HepG2 (cell line): ENCODE results near the gene RASL10A. TPM values are rescaled to one million over a fixed set of nuclear protein-coding genes. Genes with fewer than 3 reads are reported as not detected.

Experiments
- ATF1 ChIP-seq: IDR thresholded peaks from 2 replicates; pipeline ENCODE4 v1.6.1; 2016; ENCODE audit warnings: mild to moderate bottlenecking, control low read depth
- FOXO1 ChIP-seq: sonication (generic); formaldehyde crosslinking; IDR thresholded peaks from 2 replicates; pipeline ENCODE4 v1.4.0; 2020; ENCODE audit warnings: missing genetic modification reagents
- KLF11 ChIP-seq: IDR thresholded peaks from 2 replicates; pipeline ENCODE4 v1.6.1; 2016; ENCODE audit warnings: missing compliant biosample characterization
- KLF6 ChIP-seq: IDR thresholded peaks from 2 replicates; pipeline ENCODE4 v1.8.0; 2016; ENCODE audit warnings: missing biosample characterization, missing genetic modification reagents
- MAZ ChIP-seq, 2 experiments: sonication (generic) in 1 of 2; formaldehyde crosslinking in 1 of 2; IDR thresholded peaks; 2 replicates each; pipeline versions ENCODE4 v1.5.0 to v1.6.1; 2012 to 2020; ENCODE audit warnings: low read depth in 2 of 2, mild to moderate bottlenecking in 2 of 2, borderline replicate concordance in 1 of 2, improper control_type of control experiment in 1 of 2, low read length in 1 of 2, missing genetic modification reagents in 1 of 2, moderate library complexity in 1 of 2
- NONO ChIP-seq, 2 experiments: fragments of 450-650 bp in 1 of 2; sonication (generic) in 1 of 2; formaldehyde crosslinking in 1 of 2; IDR thresholded peaks in 1 of 2; conservative IDR thresholded peaks in 1 of 2; 2 replicates each; pipeline versions ENCODE4 v1.6.1 to v1.8.0; 2017 to 2022; ENCODE audit warnings: mild to moderate bottlenecking in 1 of 2, missing genetic modification reagents in 1 of 2, moderate library complexity in 1 of 2
- PAX8 ChIP-seq: sonication (generic); formaldehyde crosslinking; IDR thresholded peaks from 2 replicates; pipeline ENCODE4 v1.8.0; 2022; ENCODE audit warnings: mild to moderate bottlenecking, missing genetic modification reagents, borderline replicate concordance
- PHB2 ChIP-seq: fragments of 450-650 bp; IDR thresholded peaks from 2 replicates; pipeline ENCODE4 v1.6.1; 2018; ENCODE audit not compliant: partially characterized antibody
- RNF2 ChIP-seq: fragments of 450-650 bp; conservative IDR thresholded peaks from 2 replicates; pipeline ENCODE4 v1.6.1; 2016; ENCODE audit warnings: low read depth
- SMYD3 ChIP-seq: sonication (generic); formaldehyde crosslinking; IDR thresholded peaks from 2 replicates; pipeline ENCODE4 v1.8.1; 2023; ENCODE audit warnings: mild to moderate bottlenecking, missing genetic modification reagents
- SPEN ChIP-seq: sonication (generic); formaldehyde crosslinking; IDR thresholded peaks from 2 replicates; pipeline ENCODE4 v1.5.1; 2020; ENCODE audit warnings: low read depth, mild to moderate bottlenecking, missing genetic modification reagents
- TBX2 ChIP-seq: sonication (generic); formaldehyde crosslinking; IDR thresholded peaks from 2 replicates; pipeline ENCODE4 v1.5.0; 2020; ENCODE audit warnings: missing genetic modification reagents, mild to moderate bottlenecking, borderline replicate concordance
- ZNF10 ChIP-seq: sonication (generic); formaldehyde crosslinking; IDR thresholded peaks from 2 replicates; pipeline ENCODE4 v1.4.0; 2020; ENCODE audit warnings: mild to moderate bottlenecking, low read depth, missing genetic modification reagents, borderline replicate concordance
- ZNF260 ChIP-seq: sonication (generic); formaldehyde crosslinking; IDR thresholded peaks from 2 replicates; pipeline ENCODE4 v1.4.0; 2020; ENCODE audit warnings: missing genetic modification reagents, low read depth, mild to moderate bottlenecking, borderline replicate concordance
- ZNF264 ChIP-seq: sonication (generic); formaldehyde crosslinking; IDR thresholded peaks from 2 replicates; pipeline ENCODE4 v1.4.0; 2020; ENCODE audit warnings: missing genetic modification reagents
- ZNF543 ChIP-seq: sonication (generic); formaldehyde crosslinking; IDR thresholded peaks from 2 replicates; pipeline ENCODE4 v1.4.0; 2020; ENCODE audit warnings: mild to moderate bottlenecking, missing genetic modification reagents
- ZNF629 ChIP-seq: sonication (generic); formaldehyde crosslinking; conservative IDR thresholded peaks from 2 replicates; pipeline ENCODE4 v1.5.0; 2020; ENCODE audit warnings: missing genetic modification reagents
- ZNF777 ChIP-seq: sonication (generic); formaldehyde crosslinking; IDR thresholded peaks from 2 replicates; pipeline ENCODE4 v1.4.0; 2020; ENCODE audit warnings: missing genetic modification reagents
- polyA plus RNA-seq, 8 experiments: library from polyadenylated mRNA; depleted of rRNA in 3 of 8; stranded (reverse) in 7 of 8; unstranded in 1 of 8; fragments of >200 nt; fragmentation: Illumina TruSeq in 4 of 8; extraction: Trizol in 4 of 8; gene quantifications; 2 replicates each; pipeline versions ENCODE4 v1.2.1 to v1.2.3, GENCODE V29; 2011 to 2016; ENCODE audit warnings: low read depth in 4 of 8, missing spikeins in 1 of 8, mixed read lengths in 1 of 8; ENCODE audit not compliant: insufficient read depth in 1 of 8
- total RNA-seq, 5 experiments: library from RNA; depleted of rRNA; stranded (reverse); fragments of >200 nt; fragmentation: Illumina TruSeq; extraction: Trizol; gene quantifications; 2 replicates each; pipeline ENCODE4 v1.2.3, GENCODE V29; 2016; ENCODE audit warnings: low read depth in 1 of 5
- TF ChIP-seq, protein P1 (sequence below): sonication (generic); formaldehyde crosslinking; IDR thresholded peaks from 2 replicates; pipeline ENCODE4 v1.8.1; 2023; ENCODE audit warnings: mild to moderate bottlenecking, inconsistent platforms, moderate library complexity, missing genetic modification reagents, borderline replicate concordance
- TF ChIP-seq, protein P2 (sequence below): sonication (generic); formaldehyde crosslinking; IDR thresholded peaks from 2 replicates; pipeline ENCODE4 v1.8.0; 2022; ENCODE audit warnings: missing genetic modification reagents, low read depth, mild to moderate bottlenecking, borderline replicate concordance
- TF ChIP-seq, protein P3 (sequence below): sonication (generic); formaldehyde crosslinking; IDR thresholded peaks from 2 replicates; pipeline ENCODE4 v1.4.0; 2020; ENCODE audit warnings: low read depth, mild to moderate bottlenecking, missing genetic modification reagents
- TF ChIP-seq, protein P4 (sequence below): sonication (generic); formaldehyde crosslinking; IDR thresholded peaks from 2 replicates; pipeline ENCODE4 v1.5.1; 2020; ENCODE audit warnings: mild to moderate bottlenecking, moderate library complexity, missing genetic modification reagents
- TF ChIP-seq, protein P5 (sequence below): sonication (generic); formaldehyde crosslinking; IDR thresholded peaks from 2 replicates; pipeline ENCODE4 v1.4.0; 2020; ENCODE audit warnings: mild to moderate bottlenecking, missing genetic modification reagents

RASL10A gene
- total and polyA plus RNA-seq, 2 of the 13 experiments (the other 11 are each of a cell fraction or from before 2014, with no cell fraction given): 0.05 to 0.22 TPM

DNA sequence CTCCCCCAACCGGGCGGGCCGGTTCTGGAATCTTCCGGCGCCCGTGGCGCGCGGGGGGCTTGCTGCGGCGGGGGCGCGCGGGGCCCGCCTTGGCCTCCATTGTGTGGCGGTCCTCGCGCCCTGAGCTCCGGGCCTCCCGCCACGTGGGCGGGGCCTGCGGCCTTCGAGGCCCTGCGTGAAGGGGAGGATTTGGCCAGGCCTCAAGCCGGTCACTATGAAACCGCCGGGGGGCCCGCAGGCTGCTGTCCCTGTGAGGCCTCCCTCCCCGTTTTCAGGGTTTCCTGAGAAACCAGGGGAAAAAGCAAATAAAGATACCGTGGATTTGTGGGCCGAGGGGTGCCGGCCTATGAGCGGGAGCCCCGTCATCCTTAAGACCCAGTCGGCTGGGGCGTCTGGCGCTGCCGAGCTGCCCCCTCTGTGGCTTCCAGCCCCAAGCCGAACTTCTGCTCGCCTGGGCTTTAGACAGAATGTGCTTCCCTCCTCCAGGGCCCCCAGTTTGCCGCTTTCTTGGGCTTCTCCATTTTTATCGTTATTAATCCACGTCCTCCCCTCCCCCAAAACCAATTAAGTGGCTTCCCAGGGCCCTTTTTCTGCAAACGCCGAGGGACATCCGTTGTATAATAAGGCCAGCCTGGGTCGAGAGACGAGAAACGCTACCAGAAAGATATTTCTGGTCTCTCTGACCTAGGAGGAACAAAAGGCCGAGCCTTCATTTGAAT, 46.8 kb downstream of the RASL10A start (continued):
- TF ChIP-seq MAZ (IDR thresholded peaks at IDR 0.05; ENCODE audit: borderline replicate concordance, low read depth, low read length) (no peak), MAZ (CRISPR knock-in tag; IDR thresholded peaks at IDR 0.05; ENCODE audit: low read depth) (peak; percentile 45; the same call in 1 of the 2 replicates), SMYD3 (CRISPR knock-in tag) (0 out of 2 replicates have a peak, but pooled peaks have one; percentile 16), SPEN (CRISPR knock-in tag) (peak; percentile 60; the same call in 1 of the 2 replicates), KLF11 (CRISPR knock-in tag) (no peak), NONO (IDR thresholded peaks at IDR 0.05) (no peak), NONO (CRISPR knock-in tag; conservative IDR thresholded peaks at IDR 0.05) (peak; percentile 7), PAX8 (CRISPR knock-in tag) (0 out of 2 replicates have a peak, but pooled peaks have one; percentile 35), ATF1 (CRISPR knock-in tag) (no peak), ZNF10 (CRISPR knock-in tag) (no peak), ZNF777 (CRISPR knock-in tag) (peak; percentile 20; the same call in 1 of the 2 replicates), ZNF543 (CRISPR knock-in tag) (0 out of 2 replicates have a peak, but pooled peaks have one; percentile 52), TBX2 (CRISPR knock-in tag) (0 out of 2 replicates have a peak, but pooled peaks have one; percentile 29), PHB2 (no peak), ZNF264 (CRISPR knock-in tag) (no peak), ZNF260 (no peak), ZNF629 (CRISPR knock-in tag) (no peak), RNF2 (peak; percentile 91), KLF6 (peak; percentile 87; the same call in 1 of the 2 replicates), FOXO1 (CRISPR knock-in tag) (no peak)
- TF ChIP-seq, protein P1, sequence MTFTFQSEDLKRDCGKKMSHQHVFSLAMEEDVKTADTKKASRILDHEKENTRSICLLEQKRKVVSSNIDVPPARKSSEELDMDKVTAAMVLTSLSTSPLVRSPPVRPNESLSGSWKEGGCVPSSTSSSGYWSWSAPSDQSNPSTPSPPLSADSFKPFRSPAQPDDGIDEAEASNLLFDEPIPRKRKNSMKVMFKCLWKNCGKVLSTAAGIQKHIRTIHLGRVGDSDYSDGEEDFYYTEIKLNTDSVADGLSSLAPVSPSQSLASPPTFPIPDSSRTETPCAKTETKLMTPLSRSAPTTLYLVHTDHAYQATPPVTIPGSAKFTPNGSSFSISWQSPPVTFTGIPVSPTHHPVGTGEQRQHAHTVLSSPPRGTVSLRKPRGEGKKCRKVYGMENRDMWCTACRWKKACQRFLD (CRISPR knock-in tag): no peak; the same call in 1 of the 2 replicates
- TF ChIP-seq, protein P2, sequence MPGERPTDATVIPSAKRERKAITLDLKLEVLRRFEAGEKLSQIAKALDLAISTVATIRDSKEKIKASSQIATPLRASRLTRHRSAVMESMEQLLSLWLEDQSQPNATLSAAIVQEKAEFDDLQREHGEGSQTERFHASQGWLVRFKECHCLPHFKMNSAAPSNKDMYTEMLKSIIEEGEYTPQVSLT: no peak
- TF ChIP-seq, protein P3, sequence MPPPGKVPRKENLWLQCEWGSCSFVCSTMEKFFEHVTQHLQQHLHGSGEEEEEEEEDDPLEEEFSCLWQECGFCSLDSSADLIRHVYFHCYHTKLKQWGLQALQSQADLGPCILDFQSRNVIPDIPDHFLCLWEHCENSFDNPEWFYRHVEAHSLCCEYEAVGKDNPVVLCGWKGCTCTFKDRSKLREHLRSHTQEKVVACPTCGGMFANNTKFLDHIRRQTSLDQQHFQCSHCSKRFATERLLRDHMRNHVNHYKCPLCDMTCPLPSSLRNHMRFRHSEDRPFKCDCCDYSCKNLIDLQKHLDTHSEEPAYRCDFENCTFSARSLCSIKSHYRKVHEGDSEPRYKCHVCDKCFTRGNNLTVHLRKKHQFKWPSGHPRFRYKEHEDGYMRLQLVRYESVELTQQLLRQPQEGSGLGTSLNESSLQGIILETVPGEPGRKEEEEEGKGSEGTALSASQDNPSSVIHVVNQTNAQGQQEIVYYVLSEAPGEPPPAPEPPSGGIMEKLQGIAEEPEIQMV (CRISPR knock-in tag): 0 out of 2 replicates have a peak, but pooled peaks have one; percentile 10
- TF ChIP-seq, protein P4, sequence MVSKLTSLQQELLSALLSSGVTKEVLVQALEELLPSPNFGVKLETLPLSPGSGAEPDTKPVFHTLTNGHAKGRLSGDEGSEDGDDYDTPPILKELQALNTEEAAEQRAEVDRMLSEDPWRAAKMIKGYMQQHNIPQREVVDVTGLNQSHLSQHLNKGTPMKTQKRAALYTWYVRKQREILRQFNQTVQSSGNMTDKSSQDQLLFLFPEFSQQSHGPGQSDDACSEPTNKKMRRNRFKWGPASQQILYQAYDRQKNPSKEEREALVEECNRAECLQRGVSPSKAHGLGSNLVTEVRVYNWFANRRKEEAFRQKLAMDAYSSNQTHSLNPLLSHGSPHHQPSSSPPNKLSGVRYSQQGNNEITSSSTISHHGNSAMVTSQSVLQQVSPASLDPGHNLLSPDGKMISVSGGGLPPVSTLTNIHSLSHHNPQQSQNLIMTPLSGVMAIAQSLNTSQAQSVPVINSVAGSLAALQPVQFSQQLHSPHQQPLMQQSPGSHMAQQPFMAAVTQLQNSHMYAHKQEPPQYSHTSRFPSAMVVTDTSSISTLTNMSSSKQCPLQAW (CRISPR knock-in tag): no peak
- TF ChIP-seq, protein P5, sequence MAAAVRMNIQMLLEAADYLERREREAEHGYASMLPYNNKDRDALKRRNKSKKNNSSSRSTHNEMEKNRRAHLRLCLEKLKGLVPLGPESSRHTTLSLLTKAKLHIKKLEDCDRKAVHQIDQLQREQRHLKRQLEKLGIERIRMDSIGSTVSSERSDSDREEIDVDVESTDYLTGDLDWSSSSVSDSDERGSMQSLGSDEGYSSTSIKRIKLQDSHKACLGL (CRISPR knock-in tag): peak; percentile 78; the same call in 1 of the 2 replicates
